SK-N-SH treated with all-trans-retinoic acid at 6 μM for 48 hours (cell line): ENCODE data around the gene LCORL.

Experiments
- ATAC-seq: fragments of 200-7000 bp; cut with Tn5 transposase; 3 replicates; pipeline ENCODE4 v1.9.1; 2020; ENCODE audit warnings: mild to moderate bottlenecking, moderate library complexity
- ARNTL ChIP-seq: fragments of 450-650 bp; formaldehyde crosslinking; IDR thresholded peaks from 2 replicates; pipeline ENCODE4 v1.5.0; 2020; ENCODE audit warnings: low read depth, mild to moderate bottlenecking, moderate library complexity, borderline replicate concordance
- BACH2 ChIP-seq: fragments of 250-450 bp; sonication (Bioruptor Pico); IDR thresholded peaks from 2 replicates; pipeline ENCODE4 v1.9.0; 2021; ENCODE audit warnings: mild to moderate bottlenecking, borderline replicate concordance
- CSDC2 ChIP-seq: fragments of 250-450 bp; sonication (Bioruptor Pico); IDR thresholded peaks from 2 replicates; pipeline ENCODE4 v1.5.0; 2020; ENCODE audit warnings: mild to moderate bottlenecking, moderate library complexity
- GLIS3 ChIP-seq: fragments of 250-450 bp; sonication (Bioruptor Pico); IDR thresholded peaks from 2 replicates; pipeline ENCODE4 v1.5.0; 2020; ENCODE audit warnings: mild to moderate bottlenecking, moderate library complexity
- ISL1 ChIP-seq: fragments of 250-450 bp; sonication (Bioruptor Pico); IDR thresholded peaks from 2 replicates; pipeline ENCODE4 v2.1.2; 2022; ENCODE audit warnings: mild to moderate bottlenecking, moderate library complexity
- OSR1 ChIP-seq: fragments of 250-450 bp; sonication (Bioruptor Pico); IDR thresholded peaks from 2 replicates; pipeline ENCODE4 v1.8.0; 2022; ENCODE audit warnings: moderate library complexity, mild to moderate bottlenecking, inconsistent platforms
- PPARA ChIP-seq: fragments of 250-450 bp; sonication (Bioruptor Pico); IDR thresholded peaks from 2 replicates; pipeline ENCODE4 v1.5.0; 2020; ENCODE audit warnings: mild to moderate bottlenecking, borderline replicate concordance
- RARB ChIP-seq: fragments of 250-450 bp; sonication (Bioruptor Pico); IDR thresholded peaks from 2 replicates; pipeline ENCODE4 v1.8.0; 2021; ENCODE audit warnings: mild to moderate bottlenecking, moderate library complexity
- SNAI2 ChIP-seq: fragments of 250-450 bp; sonication (Bioruptor Pico); IDR thresholded peaks from 2 replicates; pipeline ENCODE4 v1.5.0; 2020; ENCODE audit warnings: mild to moderate bottlenecking, moderate library complexity
- TCF4 ChIP-seq: fragments of 250-450 bp; sonication (Bioruptor Pico); IDR thresholded peaks from 2 replicates; pipeline ENCODE4 v1.8.0; 2021; ENCODE audit warnings: mild to moderate bottlenecking, moderate library complexity, borderline replicate concordance
- TOX ChIP-seq: fragments of 250-450 bp; sonication (Bioruptor Pico); IDR thresholded peaks from 2 replicates; pipeline ENCODE4 v1.8.0; 2021; ENCODE audit warnings: mild to moderate bottlenecking, moderate library complexity, borderline replicate concordance
- ZC3H10 ChIP-seq: fragments of 250-450 bp; sonication (Bioruptor Pico); IDR thresholded peaks from 2 replicates; pipeline ENCODE4 v1.5.1; 2021; ENCODE audit warnings: mild to moderate bottlenecking, moderate library complexity
- ZFP3 ChIP-seq: fragments of 250-450 bp; sonication (Bioruptor Pico); IDR thresholded peaks from 2 replicates; pipeline ENCODE4 v1.5.0; 2020; ENCODE audit warnings: mild to moderate bottlenecking, moderate library complexity
- ZFP30 ChIP-seq: fragments of 450-650 bp; formaldehyde crosslinking; IDR thresholded peaks from 2 replicates; pipeline ENCODE4 v1.5.0; 2022; ENCODE audit warnings: mild to moderate bottlenecking, moderate library complexity
- ZNF565 ChIP-seq: fragments of 450-650 bp; formaldehyde crosslinking; conservative IDR thresholded peaks from 2 replicates; pipeline ENCODE4 v1.5.0; 2020; ENCODE audit warnings: low read depth, mild to moderate bottlenecking, moderate library complexity
- ZNF70 ChIP-seq: fragments of 450-650 bp; formaldehyde crosslinking; IDR thresholded peaks from 2 replicates; pipeline ENCODE4 v1.5.0; 2020; ENCODE audit warnings: mild to moderate bottlenecking, moderate library complexity
- ZNF8 ChIP-seq: fragments of 450-650 bp; formaldehyde crosslinking; IDR thresholded peaks from 2 replicates; pipeline ENCODE4 v1.5.0; 2020; ENCODE audit warnings: mild to moderate bottlenecking, moderate library complexity
- TF ChIP-seq, protein P1 (sequence below): fragments of 250-450 bp; sonication (Bioruptor Pico); IDR thresholded peaks from 2 replicates; pipeline ENCODE4 v1.5.0; 2020; ENCODE audit warnings: mild to moderate bottlenecking, moderate library complexity
- TF ChIP-seq, protein P2 (sequence below): fragments of 250-450 bp; sonication (Bioruptor Pico); IDR thresholded peaks from 2 replicates; pipeline ENCODE4 v1.5.1; 2021; ENCODE audit warnings: mild to moderate bottlenecking, moderate library complexity
- TF ChIP-seq, protein P3 (sequence below): fragments of 250-450 bp; sonication (Bioruptor Pico); IDR thresholded peaks from 2 replicates; pipeline ENCODE4 v1.8.0; 2021; ENCODE audit warnings: low read depth, mild to moderate bottlenecking, moderate library complexity, borderline replicate concordance
- TF ChIP-seq, protein P4 (sequence below): fragments of 250-450 bp; sonication (Bioruptor Pico); IDR thresholded peaks from 2 replicates; pipeline ENCODE4 v1.5.1; 2020; ENCODE audit warnings: low read depth, mild to moderate bottlenecking, moderate library complexity

LCORL gene

GRCh38 chr4:17816142-17816541, 205.4 kb downstream of the LCORL start:
- TF ChIP-seq, protein P1, sequence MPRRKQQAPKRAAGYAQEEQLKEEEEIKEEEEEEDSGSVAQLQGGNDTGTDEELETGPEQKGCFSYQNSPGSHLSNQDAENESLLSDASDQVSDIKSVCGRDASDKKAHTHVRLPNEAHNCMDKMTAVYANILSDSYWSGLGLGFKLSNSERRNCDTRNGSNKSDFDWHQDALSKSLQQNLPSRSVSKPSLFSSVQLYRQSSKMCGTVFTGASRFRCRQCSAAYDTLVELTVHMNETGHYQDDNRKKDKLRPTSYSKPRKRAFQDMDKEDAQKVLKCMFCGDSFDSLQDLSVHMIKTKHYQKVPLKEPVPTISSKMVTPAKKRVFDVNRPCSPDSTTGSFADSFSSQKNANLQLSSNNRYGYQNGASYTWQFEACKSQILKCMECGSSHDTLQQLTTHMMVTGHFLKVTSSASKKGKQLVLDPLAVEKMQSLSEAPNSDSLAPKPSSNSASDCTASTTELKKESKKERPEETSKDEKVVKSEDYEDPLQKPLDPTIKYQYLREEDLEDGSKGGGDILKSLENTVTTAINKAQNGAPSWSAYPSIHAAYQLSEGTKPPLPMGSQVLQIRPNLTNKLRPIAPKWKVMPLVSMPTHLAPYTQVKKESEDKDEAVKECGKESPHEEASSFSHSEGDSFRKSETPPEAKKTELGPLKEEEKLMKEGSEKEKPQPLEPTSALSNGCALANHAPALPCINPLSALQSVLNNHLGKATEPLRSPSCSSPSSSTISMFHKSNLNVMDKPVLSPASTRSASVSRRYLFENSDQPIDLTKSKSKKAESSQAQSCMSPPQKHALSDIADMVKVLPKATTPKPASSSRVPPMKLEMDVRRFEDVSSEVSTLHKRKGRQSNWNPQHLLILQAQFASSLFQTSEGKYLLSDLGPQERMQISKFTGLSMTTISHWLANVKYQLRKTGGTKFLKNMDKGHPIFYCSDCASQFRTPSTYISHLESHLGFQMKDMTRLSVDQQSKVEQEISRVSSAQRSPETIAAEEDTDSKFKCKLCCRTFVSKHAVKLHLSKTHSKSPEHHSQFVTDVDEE (CRISPR knock-in tag): no peak
- TF ChIP-seq ZNF8: no peak
- no peak for TF ChIP-seq OSR1 (CRISPR knock-in tag)
- TF ChIP-seq TCF4 (CRISPR knock-in tag): no peak
- TF ChIP-seq RARB (CRISPR knock-in tag): no peak
- TF ChIP-seq ZC3H10 (CRISPR knock-in tag): no peak
- TF ChIP-seq, protein P2, sequence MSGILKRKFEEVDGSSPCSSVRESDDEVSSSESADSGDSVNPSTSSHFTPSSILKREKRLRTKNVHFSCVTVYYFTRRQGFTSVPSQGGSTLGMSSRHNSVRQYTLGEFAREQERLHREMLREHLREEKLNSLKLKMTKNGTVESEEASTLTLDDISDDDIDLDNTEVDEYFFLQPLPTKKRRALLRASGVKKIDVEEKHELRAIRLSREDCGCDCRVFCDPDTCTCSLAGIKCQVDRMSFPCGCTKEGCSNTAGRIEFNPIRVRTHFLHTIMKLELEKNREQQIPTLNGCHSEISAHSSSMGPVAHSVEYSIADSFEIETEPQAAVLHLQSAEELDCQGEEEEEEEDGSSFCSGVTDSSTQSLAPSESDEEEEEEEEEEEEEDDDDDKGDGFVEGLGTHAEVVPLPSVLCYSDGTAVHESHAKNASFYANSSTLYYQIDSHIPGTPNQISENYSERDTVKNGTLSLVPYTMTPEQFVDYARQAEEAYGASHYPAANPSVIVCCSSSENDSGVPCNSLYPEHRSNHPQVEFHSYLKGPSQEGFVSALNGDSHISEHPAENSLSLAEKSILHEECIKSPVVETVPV (CRISPR knock-in tag): no peak
- no peak for TF ChIP-seq PPARA
- TF ChIP-seq ISL1 (CRISPR knock-in tag): no peak
- TF ChIP-seq ZNF565 (CRISPR knock-in tag): no peak
- no peak for TF ChIP-seq CSDC2 (CRISPR knock-in tag)
- ATAC-seq: no peak

- no peak for ATAC-seq
- TF ChIP-seq RARB (CRISPR knock-in tag): no peak
- TF ChIP-seq GLIS3 (CRISPR knock-in tag): no peak
- TF ChIP-seq BACH2 (CRISPR knock-in tag): no peak
- TF ChIP-seq, protein P1 (CRISPR knock-in tag): no peak
- TF ChIP-seq ZC3H10 (CRISPR knock-in tag): no peak
- TF ChIP-seq ISL1 (CRISPR knock-in tag): no peak
- TF ChIP-seq ZFP3 (CRISPR knock-in tag): no peak
Observed at GRCh38 chr4:17814140-17814539, 207.4 kb downstream of the LCORL start.

GRCh38 chr4:17812801-17813200, 208.8 kb downstream of the LCORL start:
- TF ChIP-seq TOX (CRISPR knock-in tag) (no peak), BACH2 (CRISPR knock-in tag) (no peak), TCF4 (CRISPR knock-in tag) (no peak), GLIS3 (CRISPR knock-in tag) (no peak), ZNF565 (CRISPR knock-in tag) (no peak), ARNTL (CRISPR knock-in tag) (no peak), SNAI2 (CRISPR knock-in tag) (no peak), ZC3H10 (CRISPR knock-in tag) (no peak), ZFP30 (no peak), ZNF8 (no peak), RARB (CRISPR knock-in tag) (no peak), ZNF70 (no peak), ZFP3 (CRISPR knock-in tag) (no peak)
- TF ChIP-seq, protein P3, sequence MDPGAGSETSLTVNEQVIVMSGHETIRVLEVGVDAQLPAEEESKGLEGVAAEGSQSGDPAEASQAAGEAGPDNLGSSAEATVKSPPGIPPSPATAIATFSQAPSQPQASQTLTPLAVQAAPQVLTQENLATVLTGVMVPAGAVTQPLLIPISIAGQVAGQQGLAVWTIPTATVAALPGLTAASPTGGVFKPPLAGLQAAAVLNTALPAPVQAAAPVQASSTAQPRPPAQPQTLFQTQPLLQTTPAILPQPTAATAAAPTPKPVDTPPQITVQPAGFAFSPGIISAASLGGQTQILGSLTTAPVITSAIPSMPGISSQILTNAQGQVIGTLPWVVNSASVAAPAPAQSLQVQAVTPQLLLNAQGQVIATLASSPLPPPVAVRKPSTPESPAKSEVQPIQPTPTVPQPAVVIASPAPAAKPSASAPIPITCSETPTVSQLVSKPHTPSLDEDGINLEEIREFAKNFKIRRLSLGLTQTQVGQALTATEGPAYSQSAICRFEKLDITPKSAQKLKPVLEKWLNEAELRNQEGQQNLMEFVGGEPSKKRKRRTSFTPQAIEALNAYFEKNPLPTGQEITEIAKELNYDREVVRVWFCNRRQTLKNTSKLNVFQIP (CRISPR knock-in tag): no peak
- TF ChIP-seq, protein P4, sequence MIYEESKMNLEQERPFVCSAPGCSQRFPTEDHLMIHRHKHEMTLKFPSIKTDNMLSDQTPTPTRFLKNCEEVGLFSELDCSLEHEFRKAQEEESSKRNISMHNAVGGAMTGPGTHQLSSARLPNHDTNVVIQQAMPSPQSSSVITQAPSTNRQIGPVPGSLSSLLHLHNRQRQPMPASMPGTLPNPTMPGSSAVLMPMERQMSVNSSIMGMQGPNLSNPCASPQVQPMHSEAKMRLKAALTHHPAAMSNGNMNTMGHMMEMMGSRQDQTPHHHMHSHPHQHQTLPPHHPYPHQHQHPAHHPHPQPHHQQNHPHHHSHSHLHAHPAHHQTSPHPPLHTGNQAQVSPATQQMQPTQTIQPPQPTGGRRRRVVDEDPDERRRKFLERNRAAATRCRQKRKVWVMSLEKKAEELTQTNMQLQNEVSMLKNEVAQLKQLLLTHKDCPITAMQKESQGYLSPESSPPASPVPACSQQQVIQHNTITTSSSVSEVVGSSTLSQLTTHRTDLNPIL (CRISPR knock-in tag): no peak
- ATAC-seq: no peak
